T-helper 2 cell treated with Interferon-gamma antibody and Interleukin-4, amounts not matched to agents 100 ng/mL and 5 ng/mL, for 36 hours (primary cell): ENCODE results near the gene ARHGAP25. TPM values are rescaled to one million over a fixed set of nuclear protein-coding genes. Genes with fewer than 3 reads are reported as not detected.

ENCODE experiments used
- intact Hi-C: fragments of 100-400 bp; cut with micrococcal nuclease; formaldehyde crosslinking; loops from one replicate; pipeline ENCODE4 v1.15.1; 2023
- total RNA-seq: library from RNA; stranded (reverse); gene quantifications from 2 replicates; pipeline ENCODE4 v1.2.3, GENCODE V29; 2022

Gene ARHGAP25
- total RNA-seq, 1 donor from 2014 or later, result 82.8 TPM

- intact Hi-C loops, result no loop called here
Observed at GRCh38 chr2:68825866-68826265, 91.3 kb downstream of the ARHGAP25 start.

GRCh38 chr2:68827666-68828065, 93.1 kb downstream of the ARHGAP25 start:
- intact Hi-C loops, result loop anchor here (2.0 kb wide), 2 partner anchors 75 to 81 kb away; no protein-coding TSS in a partner anchor

GRCh38 chr2:68828887-68829708, 94.5 kb downstream of the ARHGAP25 start:
- intact Hi-C loops, result loop anchor here (1.0 to 2.0 kb wide), 3 partner anchors 62 to 80 kb away; no protein-coding TSS in a partner anchor

GRCh38 chr2:68829749-68830148, 95.1 kb downstream of the ARHGAP25 start:
- intact Hi-C loops, result loop anchor here (1.0 to 2.0 kb wide), 3 partner anchors 62 to 79 kb away; no protein-coding TSS in a partner anchor

GRCh38 chr2:68831686-68832232, 97.1 kb downstream of the ARHGAP25 start:
- intact Hi-C loops, result no loop called here

- intact Hi-C loops, result no loop called here
Observed at GRCh38 chr2:68832233-68832869, 97.7 kb downstream of the ARHGAP25 start.

GRCh38 chr2:68833162-68833561, 98.6 kb downstream of the ARHGAP25 start:
- intact Hi-C loops, result no loop called here

GRCh38 chr2:68834737-68835376, 100.2 kb downstream of the ARHGAP25 start:
- intact Hi-C loops, result no loop called here

GRCh38 chr2:68835621-68836020, 101.0 kb downstream of the ARHGAP25 start:
- intact Hi-C loops, result loop anchor here (2.0 kb wide), 1 partner anchor 373 kb away; no protein-coding TSS in a partner anchor

GRCh38 chr2:68837164-68837860, 102.7 kb downstream of the ARHGAP25 start:
- intact Hi-C loops, result loop anchor here (1.0 to 2.0 kb wide), 3 partner anchors 86 to 375 kb away; no protein-coding TSS in a partner anchor

GRCh38 chr2:68837861-68838341, 103.3 kb downstream of the ARHGAP25 start:
- intact Hi-C loops, result loop anchor here (1.0 to 2.0 kb wide), 3 partner anchors 87 to 375 kb away; no protein-coding TSS in a partner anchor

- intact Hi-C loops, result no loop called here
Observed at GRCh38 chr2:68838641-68839040, 104.0 kb downstream of the ARHGAP25 start.

GRCh38 chr2:68839260-68839833, 104.7 kb downstream of the ARHGAP25 start:
- intact Hi-C loops, result no loop called here

GRCh38 chr2:68845043-68845442, 110.4 kb downstream of the ARHGAP25 start:
- intact Hi-C loops, result no loop called here

- intact Hi-C loops, result no loop called here
Observed at GRCh38 chr2:68846091-68846490, 111.5 kb downstream of the ARHGAP25 start.

GRCh38 chr2:68847751-68848150, 113.1 kb downstream of the ARHGAP25 start:
- intact Hi-C loops, result no loop called here

- intact Hi-C loops, result no loop called here
Observed at GRCh38 chr2:68849579-68850030, 115.0 kb downstream of the ARHGAP25 start.

- intact Hi-C loops, result no loop called here
Observed at GRCh38 chr2:68850524-68850923, 115.9 kb downstream of the ARHGAP25 start.

- intact Hi-C loops, result no loop called here
Observed at GRCh38 chr2:68853035-68853434, 118.4 kb downstream of the ARHGAP25 start.

GRCh38 chr2:68853915-68854314, 119.3 kb downstream of the ARHGAP25 start:
- intact Hi-C loops, result no loop called here
